ENCODE data around the gene KCNQ1. TPM values are rescaled to one million over a fixed set of nuclear protein-coding genes. Genes with fewer than 3 reads are reported as not detected.
A peak's percentile ranks its signal among the peaks of the same experiment; 100 is the strongest.

KCNQ1 gene
- total and polyA plus RNA-seq, 2 of the 13 experiments (the other 11 are each of a cell fraction or from before 2014, with no cell fraction given): 0.02 to 0.08 TPM

- TF ChIP-seq, protein P1, sequence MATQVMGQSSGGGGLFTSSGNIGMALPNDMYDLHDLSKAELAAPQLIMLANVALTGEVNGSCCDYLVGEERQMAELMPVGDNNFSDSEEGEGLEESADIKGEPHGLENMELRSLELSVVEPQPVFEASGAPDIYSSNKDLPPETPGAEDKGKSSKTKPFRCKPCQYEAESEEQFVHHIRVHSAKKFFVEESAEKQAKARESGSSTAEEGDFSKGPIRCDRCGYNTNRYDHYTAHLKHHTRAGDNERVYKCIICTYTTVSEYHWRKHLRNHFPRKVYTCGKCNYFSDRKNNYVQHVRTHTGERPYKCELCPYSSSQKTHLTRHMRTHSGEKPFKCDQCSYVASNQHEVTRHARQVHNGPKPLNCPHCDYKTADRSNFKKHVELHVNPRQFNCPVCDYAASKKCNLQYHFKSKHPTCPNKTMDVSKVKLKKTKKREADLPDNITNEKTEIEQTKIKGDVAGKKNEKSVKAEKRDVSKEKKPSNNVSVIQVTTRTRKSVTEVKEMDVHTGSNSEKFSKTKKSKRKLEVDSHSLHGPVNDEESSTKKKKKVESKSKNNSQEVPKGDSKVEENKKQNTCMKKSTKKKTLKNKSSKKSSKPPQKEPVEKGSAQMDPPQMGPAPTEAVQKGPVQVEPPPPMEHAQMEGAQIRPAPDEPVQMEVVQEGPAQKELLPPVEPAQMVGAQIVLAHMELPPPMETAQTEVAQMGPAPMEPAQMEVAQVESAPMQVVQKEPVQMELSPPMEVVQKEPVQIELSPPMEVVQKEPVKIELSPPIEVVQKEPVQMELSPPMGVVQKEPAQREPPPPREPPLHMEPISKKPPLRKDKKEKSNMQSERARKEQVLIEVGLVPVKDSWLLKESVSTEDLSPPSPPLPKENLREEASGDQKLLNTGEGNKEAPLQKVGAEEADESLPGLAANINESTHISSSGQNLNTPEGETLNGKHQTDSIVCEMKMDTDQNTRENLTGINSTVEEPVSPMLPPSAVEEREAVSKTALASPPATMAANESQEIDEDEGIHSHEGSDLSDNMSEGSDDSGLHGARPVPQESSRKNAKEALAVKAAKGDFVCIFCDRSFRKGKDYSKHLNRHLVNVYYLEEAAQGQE (IDR thresholded peaks at IDR 0.05; ENCODE audit: borderline replicate concordance in 1 of 2, low read depth in 1 of 2, low read length in 2 of 2): peak in 1 of 2 experiments; percentile 46; a peak in 1 of 4 replicates
- TF ChIP-seq ZNF274 (CRISPR knock-in tag; IDR thresholded peaks at IDR 0.05): peak; percentile 46; the same call in 1 of the 2 replicates
- TF ChIP-seq FOSL1 (CRISPR knock-in tag; IDR thresholded peaks at IDR 0.05; ENCODE audit: borderline replicate concordance): peak; percentile 7; the same call in 1 of the 2 replicates
- TF ChIP-seq TP53 (CRISPR knock-in tag; conservative IDR thresholded peaks at IDR 0.05): no peak
- peak; percentile 67 for TF ChIP-seq NFYB (CRISPR knock-in tag; IDR thresholded peaks at IDR 0.05)
- TF ChIP-seq ZMYM2 (CRISPR knock-in tag; IDR thresholded peaks at IDR 0.05): peak; percentile 38; the same call in 1 of the 2 replicates
- TF ChIP-seq BRD4 (CRISPR knock-in tag; IDR thresholded peaks at IDR 0.05): peak; percentile 38
- no peak for TF ChIP-seq ZNF761 (CRISPR knock-in tag; conservative IDR thresholded peaks at IDR 0.05)
- no peak for TF ChIP-seq ZNF570 (CRISPR knock-in tag; IDR thresholded peaks at IDR 0.05; ENCODE audit: borderline replicate concordance)
- TF ChIP-seq ZSCAN31 (CRISPR knock-in tag; IDR thresholded peaks at IDR 0.05; ENCODE audit: low read depth): peak; percentile 44; the same call in 1 of the 2 replicates
- peak; percentile 96 for TF ChIP-seq ZSCAN25 (CRISPR knock-in tag; IDR thresholded peaks at IDR 0.05)
- TF ChIP-seq ZNF276 (CRISPR knock-in tag; IDR thresholded peaks at IDR 0.05; ENCODE audit: low read depth): no peak
- no peak for TF ChIP-seq TCF12 (IDR thresholded peaks at IDR 0.05)
- 0 out of 2 replicates have a peak, but pooled peaks have one; percentile 23 for TF ChIP-seq TCF12 (CRISPR knock-in tag; IDR thresholded peaks at IDR 0.05)
- TF ChIP-seq JUN (CRISPR knock-in tag; IDR thresholded peaks at IDR 0.05): 0 out of 2 replicates have a peak, but pooled peaks have one; percentile 65
- TF ChIP-seq NFE2L2 (IDR thresholded peaks at IDR 0.05; ENCODE audit: low read length): 0 out of 2 replicates have a peak, but pooled peaks have one; percentile 9
- TF ChIP-seq ARNT (IDR thresholded peaks at IDR 0.05): no peak
- peak; percentile 95 for TF ChIP-seq HNF4A (CRISPR knock-in tag; IDR thresholded peaks at IDR 0.05)
- no peak for TF ChIP-seq MATR3 (CRISPR knock-in tag; IDR thresholded peaks at IDR 0.05)
- TF ChIP-seq, protein P2, sequence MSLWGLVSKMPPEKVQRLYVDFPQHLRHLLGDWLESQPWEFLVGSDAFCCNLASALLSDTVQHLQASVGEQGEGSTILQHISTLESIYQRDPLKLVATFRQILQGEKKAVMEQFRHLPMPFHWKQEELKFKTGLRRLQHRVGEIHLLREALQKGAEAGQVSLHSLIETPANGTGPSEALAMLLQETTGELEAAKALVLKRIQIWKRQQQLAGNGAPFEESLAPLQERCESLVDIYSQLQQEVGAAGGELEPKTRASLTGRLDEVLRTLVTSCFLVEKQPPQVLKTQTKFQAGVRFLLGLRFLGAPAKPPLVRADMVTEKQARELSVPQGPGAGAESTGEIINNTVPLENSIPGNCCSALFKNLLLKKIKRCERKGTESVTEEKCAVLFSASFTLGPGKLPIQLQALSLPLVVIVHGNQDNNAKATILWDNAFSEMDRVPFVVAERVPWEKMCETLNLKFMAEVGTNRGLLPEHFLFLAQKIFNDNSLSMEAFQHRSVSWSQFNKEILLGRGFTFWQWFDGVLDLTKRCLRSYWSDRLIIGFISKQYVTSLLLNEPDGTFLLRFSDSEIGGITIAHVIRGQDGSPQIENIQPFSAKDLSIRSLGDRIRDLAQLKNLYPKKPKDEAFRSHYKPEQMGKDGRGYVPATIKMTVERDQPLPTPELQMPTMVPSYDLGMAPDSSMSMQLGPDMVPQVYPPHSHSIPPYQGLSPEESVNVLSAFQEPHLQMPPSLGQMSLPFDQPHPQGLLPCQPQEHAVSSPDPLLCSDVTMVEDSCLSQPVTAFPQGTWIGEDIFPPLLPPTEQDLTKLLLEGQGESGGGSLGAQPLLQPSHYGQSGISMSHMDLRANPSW (CRISPR knock-in tag; IDR thresholded peaks at IDR 0.05; ENCODE audit: borderline replicate concordance): no peak
- no peak for TF ChIP-seq ADNP (CRISPR knock-in tag; IDR thresholded peaks at IDR 0.05)
- peak; percentile 71; the same call in 1 of the 2 replicates for TF ChIP-seq DPF2 (CRISPR knock-in tag; IDR thresholded peaks at IDR 0.05; ENCODE audit: borderline replicate concordance, low read depth)
- TF ChIP-seq GPN1 (CRISPR knock-in tag; IDR thresholded peaks at IDR 0.05; ENCODE audit: borderline replicate concordance): no peak
Measured at GRCh38 chr11:2728663-2729332, 284.0 kb downstream of the KCNQ1 start (continued).

Data from HepG2 (cell line).